Ascending aorta (tissue), 2 donors: ENCODE measurements around the gene WDFY2. TPM values are rescaled to one million over a fixed set of nuclear protein-coding genes. Genes with fewer than 3 reads are reported as not detected.

ENCODE experiments used
- DNase-seq, 2 donors: peaks; one replicate each; pipeline ENCODE4 v3.0.0-alpha.2; 2019; ENCODE audit warnings: low spot score in 2 of 2
- H3K27ac ChIP-seq, 2 donors: fragments of 200-600 bp; sonication (generic); one replicate each; pipeline ENCODE4 v1.5.1; 2016 to 2017; ENCODE audit warnings: mild to moderate bottlenecking in 1 of 2
- H3K27me3 ChIP-seq: fragments of 200-600 bp; sonication (generic); one replicate; pipeline ENCODE4 v1.5.1; 2017
- H3K36me3 ChIP-seq, 2 donors: fragments of 200-600 bp; sonication (generic); one replicate each; pipeline ENCODE4 v1.5.1; 2016
- H3K4me1 ChIP-seq, 2 donors: fragments of 200-600 bp; sonication (generic); one replicate each; pipeline ENCODE4 v1.5.1; 2016 to 2017; ENCODE audit warnings: mild to moderate bottlenecking in 1 of 2
- H3K4me3 ChIP-seq, 2 donors: fragments of 200-600 bp; sonication (generic); one replicate each; pipeline ENCODE4 v1.5.1; 2016 to 2017; ENCODE audit warnings: mild to moderate bottlenecking in 1 of 2
- H3K9me3 ChIP-seq, 2 donors: fragments of 200-600 bp; sonication (generic); one replicate each; pipeline ENCODE4 v1.5.1; 2016
- CTCF ChIP-seq, 3 experiments: fragments of 200-600 bp in 2 of 3; fragments of 450-650 bp in 1 of 3; sonication (generic) in 2 of 3; IDR thresholded peaks; one replicate each; pipeline ENCODE4 v1.5.1; 2016 to 2019; ENCODE audit warnings: antibody characterized with exemption in 3 of 3, mild to moderate bottlenecking in 1 of 3, moderate library complexity in 1 of 3
- intact Hi-C: fragments of 100-400 bp; cut with DNase I; formaldehyde crosslinking; loops from one replicate; pipeline ENCODE4 v1.15.1; 2023
- total RNA-seq: library from RNA; depleted of rRNA; stranded (reverse); fragments of >200 nt; gene quantifications from one replicate; pipeline ENCODE4 v1.1.0, GENCODE V29; 2016

The WDFY2 gene
- total RNA-seq, 1 donor from 2014 or later, result 6.1 TPM

DNA sequence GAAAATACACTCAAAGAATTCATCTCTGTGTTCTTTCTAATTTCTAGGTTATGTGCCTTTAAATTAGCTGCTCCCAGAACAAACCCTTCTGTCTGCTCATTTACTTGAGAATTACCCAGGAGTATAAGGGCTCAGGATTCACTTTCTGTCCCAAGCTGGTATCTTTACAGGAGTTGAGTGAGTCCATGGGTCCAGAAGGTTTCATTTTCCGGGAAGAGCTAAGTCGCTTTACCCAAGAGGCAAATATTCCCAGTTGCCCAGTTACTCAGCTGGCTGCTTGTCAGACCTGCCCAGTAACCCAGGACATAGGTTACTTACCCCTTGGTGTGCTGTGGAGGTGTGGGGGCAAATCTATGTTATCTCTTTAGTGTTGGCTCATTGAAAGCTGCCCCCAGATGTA, 172.4 kb downstream of the WDFY2 start:
- intact Hi-C loops, result no loop called here
- DNase-seq, result no peak
- no peaks in the 10 kb centered on the region for H3K9me3 ChIP-seq
- H3K4me3 ChIP-seq, result no peak overlapping the region
- TF ChIP-seq CTCF (IDR thresholded peaks at IDR 0.05), result no peak
- peaks cover 17 to 34% of the 10 kb centered on the region in 2 donors for H3K36me3 ChIP-seq
- H3K27ac ChIP-seq, result no peak overlapping the region
- H3K4me1 ChIP-seq, result no peaks in the 10 kb centered on the region
- H3K27me3 ChIP-seq, result no peaks in the 10 kb centered on the region

DNA sequence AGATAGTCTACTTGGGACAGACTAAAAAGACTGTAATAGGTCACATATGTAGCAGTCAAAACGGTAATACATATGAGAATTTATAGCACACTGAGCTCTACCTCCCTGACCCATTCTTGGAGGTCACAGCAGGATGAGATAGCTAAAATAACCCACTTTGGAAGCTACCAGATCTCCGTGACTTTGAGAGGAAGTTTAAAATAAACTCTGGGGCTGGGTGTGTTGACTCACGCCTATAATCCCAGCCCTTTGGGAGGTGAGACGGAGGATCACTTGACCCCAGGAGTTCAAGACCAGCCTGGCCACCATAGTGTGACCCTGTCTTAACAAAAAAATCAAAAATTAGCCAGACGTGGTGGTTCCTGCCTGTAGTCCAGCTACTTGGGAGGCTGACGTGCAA, 174.4 kb downstream of the WDFY2 start:
- Histone ChIP-seq H3K27me3 (no peaks in the 10 kb centered on the region), H3K27ac (no peak overlapping the region), H3K9me3 (no peaks in the 10 kb centered on the region), H3K4me3 (no peak overlapping the region), H3K36me3 (peaks cover 9 to 34% of the 10 kb centered on the region in 2 donors), H3K4me1 (peaks cover 0 to 3% of the 10 kb centered on the region in 2 donors)
- TF ChIP-seq CTCF (IDR thresholded peaks at IDR 0.05), result no peak
- intact Hi-C loops, result no loop called here
- no peak for DNase-seq

- intact Hi-C loops, result no loop called here
- no peak for TF ChIP-seq CTCF (IDR thresholded peaks at IDR 0.05)
- Histone ChIP-seq H3K36me3 (peaks cover 9 to 34% of the 10 kb centered on the region in 2 donors), H3K9me3 (no peaks in the 10 kb centered on the region), H3K27ac (peak overlapping the region in 1 of 2 donors; percentile 73), H3K27me3 (no peaks in the 10 kb centered on the region), H3K4me1 (peaks cover 3 to 7% of the 10 kb centered on the region in 2 donors), H3K4me3 (no peak overlapping the region)
- DNase-seq, result no peak
Measured at GRCh38 chr13:51759240-51759639, 175.0 kb downstream of the WDFY2 start.

GRCh38 chr13:51760592-51760991, 176.3 kb downstream of the WDFY2 start:
- no peak for TF ChIP-seq CTCF (IDR thresholded peaks at IDR 0.05)
- Histone ChIP-seq H3K27me3 (no peaks in the 10 kb centered on the region), H3K27ac (peak overlapping the region; percentile 58 to 73), H3K4me1 (peaks cover 13 to 14% of the 10 kb centered on the region in 2 donors), H3K9me3 (no peaks in the 10 kb centered on the region), H3K4me3 (peak overlapping the region; percentile 28 to 40), H3K36me3 (peaks cover 9 to 29% of the 10 kb centered on the region in 2 donors)
- DNase-seq, result peak in 1 of 2 donors; percentile 87
- intact Hi-C loops, result no loop called here

- Histone ChIP-seq H3K4me1 (peaks cover 13 to 14% of the 10 kb centered on the region in 2 donors), H3K27ac (no peak overlapping the region), H3K36me3 (peaks cover 4 to 22% of the 10 kb centered on the region in 2 donors), H3K27me3 (no peaks in the 10 kb centered on the region), H3K9me3 (no peaks in the 10 kb centered on the region), H3K4me3 (no peak overlapping the region)
- intact Hi-C loops, result no loop called here
- no peak for DNase-seq
- TF ChIP-seq CTCF (IDR thresholded peaks at IDR 0.05), result no peak
Measured at GRCh38 chr13:51761643-51762350, 177.5 kb downstream of the WDFY2 start.
